AG10803 (cell line): ENCODE data around the gene SYNDIG1.

Source experiments
- DNase-seq: peaks from one replicate; pipeline ENCODE4 v3.0.0; 2010; ENCODE audit warnings: low read depth
- H3K4me3 ChIP-seq: 2 replicates; pipeline ENCODE4 v1.5.1; 2011; ENCODE audit warnings: mild to moderate bottlenecking, low read length, control low read depth
- CTCF ChIP-seq: conservative IDR thresholded peaks from 2 replicates; pipeline ENCODE4 v1.5.1; 2011; ENCODE audit warnings: mild to moderate bottlenecking, low read length, control low read depth, inconsistent platforms

SYNDIG1 gene

GRCh38 chr20:24672886-24673677 is 203.7 kb downstream of the SYNDIG1 start:
- no peak overlapping the region for H3K4me3 ChIP-seq
- peak; percentile 97 for DNase-seq
- no peak for TF ChIP-seq CTCF

GRCh38 chr20:24673678-24674570 is 204.5 kb downstream of the SYNDIG1 start:
- no peak overlapping the region for H3K4me3 ChIP-seq
- DNase-seq, result peak; percentile 72
- TF ChIP-seq CTCF, result no peak

- H3K4me3 ChIP-seq, result no peak overlapping the region
- no peak for DNase-seq
- TF ChIP-seq CTCF, result no peak
These were observed 205.6 kb downstream of the SYNDIG1 start for GRCh38 chr20:24674921-24675605.

GRCh38 chr20:24675651-24676352 is 206.4 kb downstream of the SYNDIG1 start:
- TF ChIP-seq CTCF, result no peak
- H3K4me3 ChIP-seq, result no peak overlapping the region
- no peak for DNase-seq

- no peak overlapping the region for H3K4me3 ChIP-seq
- no peak for DNase-seq
- TF ChIP-seq CTCF, result no peak
These were observed 207.0 kb downstream of the SYNDIG1 start for GRCh38 chr20:24676353-24676977.

- TF ChIP-seq CTCF, result no peak
- no peak for DNase-seq
These were observed 207.5 kb downstream of the SYNDIG1 start for GRCh38 chr20:24676978-24677370.

More at GRCh38 chr20:24676978-24677370, 207.5 kb downstream of the SYNDIG1 start:
- H3K4me3 ChIP-seq, result no peak overlapping the region
